Pancreas (tissue), 10 donors: ENCODE results near the gene PLET1. TPM values are rescaled to one million over a fixed set of nuclear protein-coding genes. Genes with fewer than 3 reads are reported as not detected.

ENCODE experiments used
- ATAC-seq, 4 donors: fragments of 200-7000 bp; cut with Tn5 transposase; one replicate each; pipeline versions ENCODE4 v1.8.0 to v1.9.1; 2020; ENCODE audit warnings: mild to moderate bottlenecking in 4 of 4, moderate library complexity in 4 of 4
- DNase-seq, 6 donors: peaks; one replicate each; pipeline ENCODE4 v3.0.0-alpha.2; 2020
- FAIRE-seq: peaks from 2 replicates; lab custom pipeline; 2012; peaks lifted over from hg19 to GRCh38; lab: Jason Lieb, UNC
- H3K27ac ChIP-seq, 4 donors: fragments of 200-600 bp; sonication (generic); 1 replicate in 3 of 4; 2 replicates in 1 of 4; pipeline versions ENCODE4 v1.5.0 to v1.8.0; 2020
- H3K27me3 ChIP-seq, 4 donors: fragments of 200-600 bp; one replicate each; pipeline ENCODE4 v1.8.0; 2021
- H3K36me3 ChIP-seq, 3 donors: fragments of 200-600 bp; sonication (generic) in 1 of 3; one replicate each; pipeline versions ENCODE4 v1.5.0 to v1.8.0; 2020 to 2021
- H3K4me1 ChIP-seq, 3 donors: fragments of 200-600 bp; one replicate each; pipeline ENCODE4 v1.8.0; 2021
- H3K4me3 ChIP-seq, 4 donors: fragments of 200-600 bp; sonication (generic) in 2 of 4; one replicate each; pipeline versions ENCODE4 v1.5.0 to v1.8.0; 2020 to 2021
- H3K9me3 ChIP-seq, 4 donors: fragments of 200-600 bp; one replicate each; pipeline ENCODE4 v1.8.0; 2021
- WGBS, 2 donors: extraction: QIAGEN DNeasy Blood & Tissue Kit; methylation state at CpG; one replicate each; pipeline ENCODE4 v1.1.7; 2013; 5-methylcytosine and 5-hydroxymethylcytosine counted together
- intact Hi-C, 3 donors: fragments of 100-400 bp; cut with DNase I; formaldehyde crosslinking; loops; one replicate each; pipeline versions ENCODE4 v1.11.1 to v1.14.2; 2022
- polyA plus RNA-seq, 2 donors: library from polyadenylated mRNA; stranded (reverse); fragments of 200-250 nt; gene quantifications; one replicate each; pipeline ENCODE4 v1.2.3, GENCODE V29; 2013
- total RNA-seq, 6 donors: library from RNA; stranded (reverse); fragmentation: NEBNext Ultra II Directional in 4 of 6; extraction: Animal tissue kit (Norgen Biotek cat#: 25700) in 4 of 6; gene quantifications; one replicate each; pipeline versions ENCODE4 v1.2.1 to v1.2.4, GENCODE V29; 2021 to 2023
- TF ChIP-seq, protein P1 (sequence below), 4 donors: fragments of 200-600 bp; sonication (generic) in 3 of 4; IDR thresholded peaks; one replicate each; pipeline versions ENCODE4 v1.5.0 to v1.8.0; 2021; ENCODE audit warnings: antibody characterized with exemption in 4 of 4
- donor health status: healthy with polysubstance abuse.
- donor health status: DM: no; HTN: no; CAD: no; lungs with moderate emphysema.
- donor health status: DM: no; HTN: no; CAD: no.
- donor health status: control.
- donor health status: control.
- donor health status: Bipolar disorder and iron deficiency.
- donor health status: DM: yes; HTN: yes; CAD: no.
- donor health status: DM: no; HTN: no; CAD: no.
- donor health status: DM: no; HTN: no; CAD: no.
- donor health status: DM: yes; HTN: yes; CAD: no.

Gene PLET1
- total and polyA plus RNA-seq, 8 donors: not detected

DNA sequence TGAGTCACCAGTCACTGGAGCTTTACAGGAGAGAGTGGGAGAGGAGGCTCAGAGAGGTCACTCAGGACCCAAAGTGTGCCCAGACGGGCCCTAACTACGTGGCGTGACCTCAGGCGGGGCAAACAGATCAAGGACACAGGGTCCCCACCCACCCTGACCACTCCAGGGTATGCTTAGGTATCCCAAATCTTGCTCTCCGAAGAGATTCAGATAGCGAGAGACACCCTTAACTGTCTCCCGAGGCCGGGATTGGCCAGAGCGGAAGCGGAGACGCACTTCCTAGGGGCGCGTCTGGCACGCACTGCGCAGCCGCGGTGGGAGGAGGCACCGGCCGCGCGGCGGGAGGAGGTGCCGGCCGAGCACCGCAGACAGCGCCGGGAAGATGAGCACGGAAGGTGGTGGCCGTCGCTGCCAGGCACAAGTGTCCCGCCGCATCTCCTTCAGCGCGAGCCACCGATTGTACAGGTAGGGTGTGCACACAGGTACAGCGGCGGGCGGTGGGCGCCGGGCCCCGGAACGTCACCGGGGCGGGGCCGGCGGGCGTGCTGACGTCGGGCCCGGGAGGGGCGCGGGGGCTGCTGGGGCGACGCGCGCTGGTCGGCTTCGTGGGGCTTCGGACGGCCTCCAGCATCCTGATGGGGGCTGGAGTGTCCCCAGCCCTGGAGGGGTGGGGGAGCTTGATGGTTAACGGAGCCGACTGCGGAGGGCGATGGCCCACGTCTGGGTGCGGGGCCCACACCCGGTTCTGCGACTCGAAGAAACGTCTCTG lies 34.4 kb downstream of the PLET1 start, which contains the start of gene PTS:
PTS (plus strand) TSS at position 367 of the 769 bp plus-strand sequence; CDS start at position 383, 16 bp downstream.
- Histone ChIP-seq H3K4me3 (peak within 1 kb of the TSS; percentile 76 to 92 (median 84)), H3K27ac (peak within 1 kb of the TSS; percentile 88 to 96 (median 92)), H3K27me3 (no peaks in the 10 kb centered on the region), H3K36me3 (peaks cover 0 to 9% (median 0%) of the 10 kb centered on the region in 3 donors), H3K9me3 (no peaks in the 10 kb centered on the region), H3K4me1 (peaks cover 0 to 14% (median 6%) of the 10 kb centered on the region in 3 donors)
- WGBS, 2 donors: 0 to 1% methylated on average over 59 to 70 of the region's 70 CpGs
- TF ChIP-seq, protein P1, sequence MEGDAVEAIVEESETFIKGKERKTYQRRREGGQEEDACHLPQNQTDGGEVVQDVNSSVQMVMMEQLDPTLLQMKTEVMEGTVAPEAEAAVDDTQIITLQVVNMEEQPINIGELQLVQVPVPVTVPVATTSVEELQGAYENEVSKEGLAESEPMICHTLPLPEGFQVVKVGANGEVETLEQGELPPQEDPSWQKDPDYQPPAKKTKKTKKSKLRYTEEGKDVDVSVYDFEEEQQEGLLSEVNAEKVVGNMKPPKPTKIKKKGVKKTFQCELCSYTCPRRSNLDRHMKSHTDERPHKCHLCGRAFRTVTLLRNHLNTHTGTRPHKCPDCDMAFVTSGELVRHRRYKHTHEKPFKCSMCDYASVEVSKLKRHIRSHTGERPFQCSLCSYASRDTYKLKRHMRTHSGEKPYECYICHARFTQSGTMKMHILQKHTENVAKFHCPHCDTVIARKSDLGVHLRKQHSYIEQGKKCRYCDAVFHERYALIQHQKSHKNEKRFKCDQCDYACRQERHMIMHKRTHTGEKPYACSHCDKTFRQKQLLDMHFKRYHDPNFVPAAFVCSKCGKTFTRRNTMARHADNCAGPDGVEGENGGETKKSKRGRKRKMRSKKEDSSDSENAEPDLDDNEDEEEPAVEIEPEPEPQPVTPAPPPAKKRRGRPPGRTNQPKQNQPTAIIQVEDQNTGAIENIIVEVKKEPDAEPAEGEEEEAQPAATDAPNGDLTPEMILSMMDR (IDR thresholded peaks at IDR 0.05): no peak
- intact Hi-C loops: no loop called here
- peak; percentile 80 to 94 (median 84) for DNase-seq
- FAIRE-seq: no peak
- ATAC-seq: peak; percentile 96 to 99 (median 98)

DNA sequence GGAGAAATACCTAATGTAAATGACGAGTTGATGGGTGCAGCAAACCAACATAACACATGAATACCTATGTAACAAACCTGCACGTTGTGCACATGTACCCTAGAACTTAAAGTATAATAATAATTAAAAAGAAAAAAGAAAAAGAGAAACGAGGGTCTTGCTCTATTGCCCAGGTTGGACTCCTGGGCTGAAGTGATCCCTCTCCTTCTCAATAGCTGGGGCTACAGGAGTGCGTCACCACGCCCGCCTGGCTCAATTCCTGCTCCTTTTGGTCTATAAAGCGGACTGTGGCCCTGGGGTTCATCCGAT lies 35.0 kb downstream of the PLET1 start:
- no peaks in the 10 kb centered on the region for H3K9me3 ChIP-seq
- WGBS, 2 donors: 36 to 54% methylated on average over 8 of the region's 8 CpGs
- intact Hi-C loops: no loop called here
- TF ChIP-seq, protein P1 (IDR thresholded peaks at IDR 0.05): no peak
- H3K27ac ChIP-seq: peak overlapping the region; percentile 88 to 96 (median 92)
- peaks cover 0 to 14% (median 6%) of the 10 kb centered on the region in 3 donors for H3K4me1 ChIP-seq
- DNase-seq (no peak), FAIRE-seq (no peak), ATAC-seq (no peak)
- peaks cover 0 to 9% (median 0%) of the 10 kb centered on the region in 3 donors for H3K36me3 ChIP-seq
- H3K27me3 ChIP-seq: no peaks in the 10 kb centered on the region
- peak overlapping the region; percentile 76 to 92 (median 84) for H3K4me3 ChIP-seq

DNA sequence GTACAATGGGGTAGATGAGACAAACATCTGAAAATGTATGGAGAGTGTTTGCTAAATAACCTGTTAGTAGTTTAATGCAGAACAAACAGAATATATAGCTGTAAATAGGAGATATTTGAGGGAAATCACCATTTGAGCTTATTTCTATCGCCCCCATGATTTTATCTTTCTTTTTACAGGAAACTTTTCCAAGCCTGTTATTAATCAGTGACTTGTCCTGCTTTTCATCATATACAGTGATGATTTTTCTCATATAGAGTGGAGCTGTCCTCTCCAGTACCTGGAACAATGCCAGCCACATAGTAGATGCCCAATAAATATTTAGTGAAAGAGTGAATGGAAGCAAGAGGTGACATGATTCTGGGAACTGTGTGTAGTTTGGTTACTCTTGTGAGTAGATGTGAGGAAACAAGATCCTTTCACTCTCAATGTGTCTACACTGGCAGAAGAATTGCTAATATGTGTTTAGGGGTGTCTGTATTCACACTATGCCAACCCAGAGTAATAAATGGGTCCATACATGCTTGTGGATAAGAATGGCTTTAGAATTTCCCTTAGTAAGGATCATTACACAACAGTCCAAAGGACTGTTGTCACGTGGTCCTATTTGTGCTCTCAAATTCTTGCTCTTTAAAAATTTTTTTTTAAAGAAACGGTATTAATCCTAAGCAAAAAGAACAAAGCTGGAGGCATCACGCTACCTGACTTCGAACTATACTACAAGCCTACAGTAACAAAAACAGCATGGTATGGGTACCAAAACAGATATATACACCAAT lies 36.7 kb downstream of the PLET1 start:
- Histone ChIP-seq H3K27ac (no peak overlapping the region), H3K4me1 (peaks cover 0 to 14% (median 6%) of the 10 kb centered on the region in 3 donors), H3K4me3 (no peak overlapping the region), H3K36me3 (no peaks in the 10 kb centered on the region), H3K9me3 (no peaks in the 10 kb centered on the region), H3K27me3 (no peaks in the 10 kb centered on the region)
- TF ChIP-seq, protein P1 (IDR thresholded peaks at IDR 0.05): no peak
- FAIRE-seq (no peak), DNase-seq (no peak), ATAC-seq (no peak)
- 76 to 81% methylated on average over 5 of the region's 5 CpGs for WGBS, 2 donors
- intact Hi-C loops: no loop called here

DNA sequence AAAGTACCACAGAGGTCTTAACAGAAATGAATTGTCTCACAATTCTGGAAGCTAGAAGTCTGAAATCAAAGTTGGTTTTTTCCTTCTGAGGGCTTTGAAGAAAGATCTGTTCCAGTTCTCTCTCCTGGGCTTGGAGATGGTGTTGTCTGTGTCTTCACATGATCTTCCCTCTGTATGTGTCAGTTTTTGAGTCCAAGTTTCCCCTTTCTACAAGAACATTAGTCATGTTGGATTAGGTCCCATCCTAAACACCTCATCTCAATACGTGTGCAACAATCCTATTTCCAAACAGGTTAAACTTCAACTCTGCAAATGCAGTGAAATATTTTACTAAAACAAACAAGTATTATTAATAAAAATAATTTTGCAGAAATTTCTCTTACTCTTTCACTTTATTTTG lies 37.5 kb downstream of the PLET1 start:
- H3K27ac ChIP-seq: no peak overlapping the region
- no peak for FAIRE-seq
- no peaks in the 10 kb centered on the region for H3K27me3 ChIP-seq
- H3K36me3 ChIP-seq: no peaks in the 10 kb centered on the region
- H3K4me3 ChIP-seq: no peak overlapping the region
- no peak for DNase-seq
- intact Hi-C loops: no loop called here
- WGBS, 2 donors: 13 to 23% methylated on average over 1 of the region's 1 CpG
- peaks cover 0 to 11% (median 6%) of the 10 kb centered on the region in 3 donors for H3K4me1 ChIP-seq
- ATAC-seq: no peak
- H3K9me3 ChIP-seq: no peaks in the 10 kb centered on the region
- TF ChIP-seq, protein P1 (IDR thresholded peaks at IDR 0.05): no peak
